NCI-H2029 treated with DMSO at 0.1 percent for 48 hours (cell line): ENCODE data around the gene TAL2.
"Not testable (repeated sequence)": the region's sequence is repeated elsewhere in the genome, so short reads cannot be mapped to it uniquely, and the experiment has no call there.

Source experiments
- DNase-seq: peaks from one replicate; lab custom pipeline; 2025; lab: John Stamatoyannopoulos, UW

The TAL2 gene

DNA sequence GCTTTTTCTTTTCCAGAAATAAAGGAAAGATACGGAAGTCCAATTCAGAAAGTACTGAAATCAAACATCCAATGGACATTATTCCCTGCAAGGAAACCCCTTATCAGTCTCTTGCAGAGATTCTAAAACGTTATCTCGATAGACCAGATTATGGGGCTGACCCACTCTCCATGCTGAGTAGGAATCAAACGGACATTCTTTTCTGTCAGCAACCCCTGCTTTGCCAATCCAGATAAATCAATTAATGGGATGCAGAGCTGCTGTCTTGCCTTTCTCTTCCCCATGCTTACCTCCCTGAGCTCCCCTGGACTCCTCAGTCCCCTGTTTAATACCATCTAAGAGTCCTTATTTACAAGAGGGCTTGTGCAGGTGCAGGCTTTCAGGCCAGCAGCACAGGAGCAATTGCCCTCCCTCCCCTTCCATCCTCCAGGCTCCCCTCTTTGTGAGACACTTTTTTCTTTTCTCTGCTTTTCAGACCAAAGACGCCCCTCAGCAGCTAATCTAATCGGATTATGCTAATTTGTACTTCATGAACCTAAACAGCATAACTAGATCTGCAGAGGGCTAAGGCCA lies 14.2 kb downstream of the TAL2 start:
- no peak for DNase-seq

DNA sequence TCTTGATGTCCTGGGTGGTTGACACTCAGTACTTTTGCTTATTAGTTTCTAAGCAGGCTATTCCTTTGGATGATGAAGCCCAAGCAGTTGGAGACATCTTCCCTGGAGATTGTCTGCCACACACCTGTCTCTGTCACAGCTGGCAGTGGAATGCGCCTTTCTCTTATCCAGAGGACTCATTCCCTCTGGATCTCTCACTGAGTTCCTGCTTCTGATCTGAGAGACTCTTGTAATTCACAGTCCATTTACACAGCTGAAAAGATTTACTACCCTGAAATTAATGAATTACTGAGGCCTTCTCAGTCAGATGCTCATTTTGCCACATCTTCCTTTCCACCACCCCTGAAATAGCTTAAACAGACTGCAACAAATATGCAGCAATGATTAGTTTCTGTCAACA lies 15.9 kb downstream of the TAL2 start:
- no peak for DNase-seq

DNA sequence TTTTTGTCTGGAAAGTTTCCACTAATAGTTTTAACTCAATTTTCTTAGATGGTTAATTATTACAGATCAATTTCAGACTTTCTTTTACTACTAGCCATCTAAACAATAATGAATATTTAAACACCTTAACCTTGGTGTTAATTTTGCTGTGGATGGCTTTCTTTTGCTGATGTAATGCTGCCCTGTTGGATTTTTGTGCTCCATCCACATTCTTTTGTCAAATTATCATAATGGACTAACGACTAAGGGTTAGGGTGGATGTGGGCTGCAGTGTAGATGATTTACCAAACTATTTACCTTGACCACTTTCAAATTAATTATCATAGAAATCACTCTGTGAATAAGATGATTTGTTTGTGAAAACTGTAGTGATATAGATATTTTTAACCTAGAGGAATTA lies 16.5 kb downstream of the TAL2 start:
- no peak for DNase-seq

DNA sequence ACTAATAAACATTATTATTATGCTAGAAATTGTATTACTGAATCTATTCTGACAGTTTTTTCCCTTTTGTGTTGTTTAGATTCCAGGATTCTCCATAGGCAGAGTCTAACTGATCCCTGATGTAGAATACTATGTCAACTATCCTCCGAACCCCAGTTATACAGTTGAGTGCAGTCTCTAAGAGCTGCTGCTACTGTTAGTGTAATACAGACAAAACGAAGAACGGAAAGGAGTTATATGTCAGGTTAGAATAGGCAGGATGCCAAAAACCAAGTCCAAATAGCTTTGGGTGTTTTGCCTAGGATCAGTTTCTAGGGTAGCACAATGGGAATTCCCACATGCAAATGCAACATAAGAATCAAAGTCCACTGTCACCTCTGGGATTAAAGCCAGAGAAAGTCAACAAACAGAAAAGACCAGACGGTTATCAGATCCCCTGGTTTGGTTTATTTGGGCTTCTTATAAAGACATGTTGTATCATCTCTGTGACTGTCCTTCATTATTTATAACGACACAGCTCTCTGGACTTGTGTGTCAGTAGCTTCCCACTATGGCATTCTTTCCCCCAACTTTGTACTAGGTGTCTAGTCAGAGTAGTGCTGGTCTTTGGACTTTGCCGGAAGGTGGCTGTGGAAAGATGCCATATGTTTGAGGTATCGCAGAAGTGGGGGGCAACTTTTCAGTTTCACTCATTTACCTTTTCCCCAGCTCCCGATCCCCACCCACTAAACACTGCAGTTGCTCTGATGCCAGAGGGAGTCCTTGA lies 17.2 kb downstream of the TAL2 start:
- peak; percentile 24 for DNase-seq

DNA sequence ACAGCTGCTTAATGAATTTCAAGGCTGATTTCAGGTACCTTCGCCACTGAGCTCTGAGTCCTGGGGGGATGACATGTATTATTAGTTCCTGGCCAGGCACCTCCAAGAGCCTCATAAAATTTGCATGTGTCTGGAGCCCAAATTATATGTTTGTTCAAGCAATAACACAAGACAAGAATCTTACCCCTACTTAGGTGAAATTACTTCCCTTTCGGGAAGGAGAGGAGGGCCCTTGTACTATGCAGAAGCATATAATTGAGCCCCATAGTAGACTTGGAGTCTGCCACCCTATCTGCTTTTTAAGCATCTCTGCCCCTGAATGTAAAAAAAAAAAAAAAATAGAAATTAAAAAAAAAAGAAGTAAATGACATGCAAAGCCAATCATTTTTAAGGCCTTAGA lies 19.1 kb downstream of the TAL2 start:
- DNase-seq: no peak

DNA sequence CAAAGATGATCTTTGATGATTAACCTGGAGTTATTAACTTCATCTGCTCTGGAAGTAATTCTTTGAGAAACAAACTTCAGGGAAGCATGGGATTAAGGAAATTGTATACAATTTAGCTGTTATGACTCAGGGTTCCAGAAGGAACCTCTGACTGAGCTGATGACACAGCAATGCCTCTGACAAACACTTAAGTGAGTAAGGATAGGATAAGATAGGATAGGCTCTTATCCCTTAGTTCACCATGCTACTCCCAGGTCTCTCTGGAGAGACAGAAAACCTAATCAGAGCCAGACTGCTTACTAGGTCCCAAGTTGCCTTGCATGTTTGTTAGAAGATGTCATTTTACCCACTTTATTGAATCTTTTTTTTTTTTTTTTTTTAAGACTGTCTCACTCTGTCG lies 19.5 kb downstream of the TAL2 start:
- no peak for DNase-seq

DNA sequence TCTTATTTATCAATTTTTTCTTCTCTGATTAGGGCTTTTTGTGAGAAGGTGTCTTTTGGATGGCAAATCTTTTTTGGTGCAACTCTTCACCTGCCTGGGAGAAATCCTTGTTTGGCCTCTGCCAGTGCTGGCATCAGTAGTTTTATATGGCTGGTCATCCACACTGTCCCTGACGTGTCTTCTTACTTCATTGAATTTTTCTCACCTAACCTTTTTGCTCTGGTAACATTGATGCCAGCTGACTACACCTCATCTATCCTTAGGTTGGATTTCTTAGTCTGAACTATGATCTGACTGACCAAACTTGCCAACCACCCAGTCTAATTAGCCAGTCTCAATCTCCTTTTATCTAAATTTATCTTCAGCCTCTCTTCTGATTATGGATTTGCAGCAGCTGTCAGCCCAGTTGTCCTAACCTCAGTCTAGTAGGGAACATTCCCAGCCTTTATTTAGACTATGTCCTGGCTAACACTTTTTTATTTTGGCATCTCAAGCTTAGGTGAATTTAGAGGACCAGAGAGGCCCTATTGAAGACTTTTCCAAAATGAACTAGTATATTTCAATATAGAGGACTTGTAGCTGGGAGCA lies 21.5 kb downstream of the TAL2 start:
- DNase-seq: no peak

DNA sequence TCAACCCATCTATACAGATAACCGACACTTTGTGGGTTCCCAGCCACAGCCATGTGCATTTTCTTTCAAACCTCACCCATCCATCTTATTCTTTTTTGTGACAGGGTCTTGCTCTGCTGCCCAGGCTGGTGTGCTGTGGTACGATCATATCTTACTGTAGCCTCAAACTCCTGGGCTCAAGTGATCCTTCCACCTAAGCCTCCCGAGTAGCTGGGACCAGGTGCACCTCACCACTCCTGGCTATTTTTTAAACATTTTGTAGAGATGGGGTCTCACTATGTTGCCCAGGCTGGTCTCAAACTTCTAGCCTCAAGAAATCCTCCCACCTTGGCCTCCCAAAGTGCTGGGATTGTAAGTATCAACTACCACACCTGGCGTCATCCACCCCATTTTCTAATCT lies 24.7 kb downstream of the TAL2 start:
- DNase-seq: no peak

DNA sequence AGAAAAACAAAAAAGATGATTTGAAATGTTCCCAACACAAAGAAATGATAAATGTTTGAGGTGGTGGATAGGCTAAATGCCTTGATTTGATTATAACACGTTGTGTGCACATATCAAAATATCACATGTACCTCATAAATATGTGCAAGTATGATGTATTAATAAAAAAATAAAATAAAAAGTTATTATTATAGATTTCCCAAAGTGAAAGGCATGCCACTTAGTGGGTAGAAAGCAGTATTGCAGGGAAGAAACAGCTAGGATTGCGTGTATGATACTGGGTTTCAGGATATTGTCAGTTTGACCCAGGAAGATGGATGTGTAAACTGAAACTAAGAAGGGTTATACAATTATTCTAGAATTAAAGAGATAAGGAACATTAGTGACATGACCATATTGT lies 28.5 kb downstream of the TAL2 start:
- no peak for DNase-seq

DNA sequence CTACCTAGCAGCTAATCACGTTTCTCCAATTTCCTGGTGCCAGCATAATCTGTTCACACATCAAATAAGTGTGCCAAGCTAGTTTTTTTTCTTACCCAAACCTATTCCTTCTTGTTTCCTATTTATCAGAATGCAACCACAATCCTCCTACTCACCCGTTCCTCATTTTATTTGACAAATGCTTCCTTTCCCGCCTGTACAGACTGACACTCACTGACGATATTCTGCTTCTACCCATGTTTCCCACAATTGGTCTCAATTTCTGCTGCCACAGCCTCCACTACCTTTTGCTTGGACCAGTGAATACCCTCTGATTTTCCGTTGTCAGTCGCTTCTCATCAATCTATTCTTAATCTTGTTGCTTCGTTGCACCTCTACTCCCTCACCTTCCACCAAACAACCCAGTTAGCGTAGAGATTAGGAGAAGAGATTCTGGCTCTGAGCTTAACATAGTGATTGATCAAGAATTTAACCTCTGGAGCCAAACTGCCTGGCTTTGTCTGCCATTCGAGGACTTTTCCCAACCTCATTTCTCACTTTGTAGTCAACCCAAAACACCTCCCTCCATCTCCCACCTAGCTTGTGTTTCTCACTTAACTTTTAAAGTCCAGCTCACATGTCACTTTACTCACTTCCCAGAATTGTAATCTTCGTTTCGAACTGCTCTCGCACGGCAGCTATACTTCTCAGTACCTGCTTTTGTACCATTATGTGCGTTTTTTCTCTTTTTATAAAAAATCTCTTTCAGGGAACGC lies 31.4 kb downstream of the TAL2 start:
- peak; percentile 37 for DNase-seq

DNA sequence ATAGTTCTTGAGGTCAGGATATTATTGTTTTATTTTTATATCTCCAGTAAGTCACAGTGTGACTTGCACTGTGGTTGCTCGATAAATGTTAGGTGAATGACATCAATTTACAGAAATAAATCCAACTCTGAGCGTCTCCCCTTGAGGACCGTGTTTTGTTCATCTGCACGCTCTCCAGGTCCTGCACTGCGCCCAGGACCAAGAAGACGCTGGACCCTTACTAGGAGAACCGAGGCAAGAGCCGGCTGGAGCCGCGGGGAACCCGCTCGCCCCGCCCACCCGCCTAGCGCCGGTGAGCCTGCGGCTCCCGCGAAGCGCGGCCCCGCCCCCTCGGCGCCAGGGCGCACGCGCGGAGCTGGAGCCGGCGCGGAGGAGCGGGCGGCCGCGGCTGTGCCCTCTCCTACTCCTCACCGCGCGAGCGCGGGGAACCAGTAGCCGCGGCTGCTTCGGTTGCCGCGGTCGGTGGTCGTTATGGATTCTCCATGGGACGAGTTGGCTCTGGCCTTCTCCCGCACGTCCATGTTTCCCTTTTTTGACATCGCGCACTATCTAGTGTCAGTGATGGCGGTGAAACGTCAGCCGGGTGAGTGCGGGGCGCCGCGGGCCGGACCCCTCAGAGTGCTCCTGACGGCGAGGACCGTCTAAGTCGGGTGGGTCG lies 32.1 kb downstream of the TAL2 start, which contains the start of gene TMEM38B:
TMEM38B (plus strand) TSS at position 352 of the 658 bp plus-strand sequence; CDS start at position 472, 120 bp downstream.
- peak; percentile 46 for DNase-seq

DNA sequence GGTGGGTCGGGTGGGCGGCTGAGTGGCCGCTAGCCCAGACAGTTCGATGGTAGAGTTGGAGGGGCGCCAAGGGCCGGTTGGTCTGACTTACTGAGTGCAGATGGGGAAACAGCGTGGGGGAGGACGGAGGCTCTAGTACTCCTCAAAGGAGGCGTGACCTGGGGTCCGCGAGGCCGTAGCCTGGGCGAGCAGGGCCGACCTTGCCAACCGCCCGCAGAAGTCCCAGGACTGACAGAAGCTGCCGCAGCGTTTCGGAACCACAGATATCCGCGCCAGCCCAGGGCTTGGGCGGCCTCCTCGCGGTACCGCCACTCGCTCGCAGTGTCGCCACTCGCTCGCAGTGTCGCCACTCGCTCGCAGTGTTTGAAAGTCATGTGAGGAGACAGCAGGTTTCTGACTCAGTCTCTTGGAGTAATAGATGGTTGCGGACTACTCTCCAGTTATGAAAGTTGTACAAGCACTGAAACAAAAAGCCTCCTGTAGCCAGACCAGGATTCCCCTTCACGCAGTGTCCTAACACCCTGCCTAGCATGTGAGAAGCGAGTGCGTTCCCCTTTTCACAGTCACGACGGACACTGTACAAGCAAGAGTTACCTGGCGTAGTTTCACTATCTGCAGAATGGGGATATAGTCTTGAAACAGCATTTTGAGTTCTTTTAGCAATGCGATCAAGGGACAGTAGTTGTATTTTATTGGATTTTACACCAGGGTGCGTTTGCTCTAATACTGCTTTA lies 32.8 kb downstream of the TAL2 start:
- peak; percentile 42 for DNase-seq

DNA sequence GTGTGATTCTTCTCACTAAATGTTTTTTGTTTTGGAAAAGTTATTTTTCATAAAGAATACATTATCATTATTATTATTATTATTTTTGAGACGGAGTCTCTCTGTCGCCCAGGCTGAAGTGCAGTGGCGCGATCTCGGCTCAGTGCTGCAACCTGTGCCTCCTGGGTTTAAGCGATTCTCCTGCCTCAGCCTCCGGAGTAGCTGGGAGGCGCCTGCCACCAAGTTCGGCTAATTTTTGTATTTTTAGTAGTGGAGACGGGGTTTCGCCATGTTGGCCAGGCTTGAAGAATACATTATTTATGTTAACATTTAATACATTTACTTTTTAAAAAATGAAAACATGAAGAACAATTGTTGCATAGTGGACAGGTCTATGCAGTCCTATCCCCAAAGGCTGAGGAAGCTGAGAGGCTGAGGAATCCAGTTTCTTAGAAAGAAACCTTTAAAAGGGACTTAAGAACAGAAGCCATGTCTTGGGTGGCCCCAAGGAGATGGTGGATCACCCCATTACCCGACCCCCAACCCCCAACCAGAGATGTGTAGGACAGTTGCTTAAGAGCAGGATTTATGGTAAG lies 34.0 kb downstream of the TAL2 start:
- no peak for DNase-seq

DNA sequence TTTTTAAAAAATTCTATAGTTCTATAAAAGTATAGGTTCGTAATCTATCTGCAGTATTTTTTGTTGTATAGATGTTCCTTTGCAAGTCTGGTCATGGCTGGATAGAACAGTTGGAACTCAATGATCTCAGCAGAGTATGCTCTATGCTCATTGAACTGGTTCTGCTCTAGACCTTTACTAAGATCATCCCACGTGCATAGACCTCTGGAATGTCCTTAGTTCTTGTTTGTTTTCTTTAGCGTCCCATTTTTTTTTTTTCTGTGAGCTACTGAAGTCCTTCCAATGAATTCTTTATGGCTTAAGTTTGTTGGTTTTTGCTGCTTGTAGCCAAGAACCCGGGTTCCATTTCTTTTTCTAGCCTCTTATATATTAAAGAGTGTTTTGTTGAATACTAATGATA lies 35.6 kb downstream of the TAL2 start:
- DNase-seq: no peak

DNA sequence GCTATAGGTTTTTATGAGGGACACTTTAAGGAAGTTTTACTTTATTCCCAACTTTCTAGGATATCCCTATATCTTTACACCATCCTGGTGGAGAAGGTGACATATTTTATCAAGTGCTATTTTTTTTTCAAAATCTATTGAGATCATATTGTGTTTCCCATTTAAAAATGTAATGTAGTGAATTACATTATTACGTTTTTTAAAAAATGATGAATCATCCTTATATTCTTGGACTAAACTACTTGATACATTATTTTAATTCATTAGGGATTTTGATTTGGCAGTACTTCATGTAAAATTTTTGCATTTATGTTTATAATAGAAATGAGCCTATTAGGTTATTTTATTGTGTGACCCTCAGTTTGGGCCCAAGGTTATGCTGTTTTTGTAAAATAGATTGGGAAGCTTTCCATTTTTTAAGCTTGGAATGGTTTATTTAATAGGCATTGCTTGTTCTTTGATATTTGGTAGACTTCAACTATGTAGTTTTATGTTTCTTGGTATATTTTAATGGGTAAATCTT lies 36.2 kb downstream of the TAL2 start:
- no peak for DNase-seq

DNA sequence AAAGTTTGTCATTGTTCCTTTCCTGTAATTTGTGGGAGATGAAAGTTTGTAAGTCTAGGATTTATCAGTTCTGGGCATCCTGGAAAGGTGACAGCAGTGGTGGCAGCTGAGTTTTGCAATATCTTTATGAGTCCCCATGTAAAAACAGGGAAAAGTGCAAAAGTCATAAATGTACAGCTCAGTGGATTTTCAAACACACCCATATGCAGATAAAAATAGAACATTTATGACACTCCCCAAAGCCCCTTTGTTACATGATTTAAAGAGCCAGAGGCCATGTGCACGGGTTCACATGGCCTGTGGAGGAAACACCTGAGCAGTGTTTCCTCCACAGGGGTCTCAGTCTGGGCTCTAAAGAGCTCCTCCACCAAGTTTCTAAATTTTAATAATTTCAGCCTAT lies 38.4 kb downstream of the TAL2 start:
- DNase-seq: no peak

DNA sequence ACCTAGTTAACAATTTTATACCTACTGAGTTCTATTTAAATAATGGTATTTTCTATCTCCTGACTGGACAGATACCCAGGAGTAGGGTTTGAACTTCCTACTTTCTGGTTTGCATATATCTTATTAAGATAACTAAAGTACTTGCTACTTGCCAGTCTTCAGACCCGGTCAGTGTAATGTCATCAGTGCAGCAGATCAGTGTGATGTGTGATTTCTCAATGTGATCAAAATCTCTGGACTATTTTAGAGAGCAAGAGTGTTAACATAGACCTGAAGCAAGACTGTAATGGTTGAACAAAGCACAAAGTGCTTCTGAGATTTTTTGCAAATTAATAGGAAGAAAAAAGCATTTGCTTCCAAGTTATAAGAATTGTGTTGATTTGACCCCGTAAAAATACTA lies 38.9 kb downstream of the TAL2 start:
- DNase-seq: no peak

DNA sequence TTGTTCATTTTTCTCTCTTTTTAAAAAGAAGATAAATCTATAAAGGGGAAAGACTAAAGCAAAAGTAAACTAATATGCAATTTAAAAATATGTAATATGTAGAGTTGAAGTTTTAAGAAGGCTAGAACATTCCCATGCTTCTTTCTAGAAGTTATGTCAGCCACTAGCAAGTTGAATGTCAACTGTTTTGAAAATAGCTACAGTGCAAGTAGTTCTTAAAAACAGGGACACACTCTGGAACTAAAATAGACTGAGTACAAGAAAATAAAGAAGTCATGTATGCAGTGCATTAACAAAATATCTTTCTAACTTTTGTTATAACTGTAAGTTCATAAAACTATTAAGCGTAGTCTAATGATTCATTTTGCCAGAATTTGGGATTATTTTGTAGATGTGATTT lies 40.0 kb downstream of the TAL2 start:
- no peak for DNase-seq

DNA sequence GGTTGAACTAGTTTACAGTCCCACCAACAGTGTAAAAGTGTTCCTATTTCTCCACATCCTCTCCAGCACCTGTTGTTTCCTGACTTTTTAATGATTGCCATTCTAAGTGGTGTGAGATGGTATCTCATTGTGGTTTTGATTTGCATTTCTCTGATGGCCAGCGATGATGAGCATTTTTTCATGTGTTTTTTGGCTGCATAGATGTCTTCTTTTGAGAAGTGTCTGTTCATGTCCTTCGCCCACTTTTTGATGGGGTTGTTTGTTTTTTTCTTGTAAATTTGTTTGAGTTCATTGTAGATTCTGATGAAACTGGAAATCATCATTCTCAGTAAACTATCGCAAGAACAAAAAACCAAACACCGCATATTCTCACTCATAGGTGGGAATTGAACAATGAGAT lies 41.4 kb downstream of the TAL2 start:
- DNase-seq: not testable (repeated sequence)

DNA sequence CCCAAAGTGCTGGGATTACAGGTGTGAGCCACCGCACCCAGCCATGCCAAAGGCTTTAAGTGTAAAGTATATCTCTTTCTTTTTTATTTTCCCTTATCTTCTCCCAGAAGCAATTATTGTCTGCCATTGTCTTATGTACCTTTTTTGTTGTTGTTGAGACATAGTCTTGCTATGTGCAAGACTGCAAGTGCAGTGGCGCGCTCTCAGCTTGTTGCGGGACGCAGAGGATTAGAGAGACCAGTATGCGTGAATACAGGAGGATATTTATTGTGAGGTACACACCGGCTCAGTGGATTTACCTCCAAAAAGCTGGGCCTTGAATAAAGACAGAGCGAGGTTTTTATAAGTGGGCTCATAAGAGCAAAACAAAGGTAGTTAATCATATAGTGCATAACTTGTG lies 43.9 kb downstream of the TAL2 start:
- DNase-seq: no peak

DNA sequence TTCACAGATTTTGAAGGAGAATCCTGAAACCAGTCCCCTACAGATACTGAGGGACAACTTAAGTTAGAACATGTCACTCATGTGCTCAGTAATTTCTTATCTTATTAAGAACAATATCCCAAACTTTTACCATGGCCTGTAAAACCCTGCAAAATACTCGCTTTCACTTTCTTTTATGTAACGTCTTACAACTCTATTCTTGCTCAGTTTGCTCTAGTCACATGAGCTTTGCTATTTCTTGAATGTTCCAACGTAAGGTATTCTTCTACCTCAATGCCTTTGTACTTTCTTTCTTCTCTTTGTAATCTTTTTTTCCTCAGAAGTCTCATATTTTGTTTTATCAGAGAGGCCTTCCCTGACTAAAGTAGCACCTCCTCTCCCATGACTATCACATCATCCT lies 46.1 kb downstream of the TAL2 start:
- DNase-seq: no peak
